Measurements from ENCODE around the gene TPGS2.

Gene TPGS2

DNA sequence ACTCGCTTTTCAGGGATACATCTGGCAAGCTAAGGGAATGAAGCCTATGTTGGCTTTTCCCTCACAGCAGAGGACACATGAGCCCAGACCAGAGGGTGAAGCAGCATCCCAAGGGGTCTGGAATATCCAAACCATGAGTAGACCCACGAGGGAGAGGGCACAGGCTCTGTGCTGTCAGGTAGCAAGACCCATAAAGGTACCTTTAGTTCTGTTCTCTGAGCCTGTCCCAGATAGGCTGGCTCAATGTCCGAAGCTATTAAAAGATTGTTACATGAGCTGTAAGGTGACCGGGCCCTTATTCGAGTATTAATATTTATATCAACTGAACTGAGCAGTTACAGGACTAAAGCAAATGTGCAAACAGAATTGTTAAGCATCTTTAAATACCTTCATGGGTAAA, 52.2 kb downstream of the TPGS2 start:
- Histone ChIP-seq H3K4me3 (ENCODE audit: insufficient read length, low read depth) (no peak overlapping the region), H3K4me1 (ENCODE audit: insufficient read depth, insufficient read length) (peaks cover 2% of the 10 kb centered on the region), H3K9me3 (ENCODE audit: insufficient read depth, low read length) (no peaks in the 10 kb centered on the region), H3K9ac (ENCODE audit: insufficient read length, low read depth) (no peak overlapping the region), H3K36me3 (ENCODE audit: insufficient read depth, insufficient read length, low read length) (no peaks in the 10 kb centered on the region), H3K27me3 (ENCODE audit: insufficient read depth, insufficient read length) (no peaks in the 10 kb centered on the region)
- no peak for TF ChIP-seq YY1 (IDR thresholded peaks at IDR 0.05; ENCODE audit: insufficient read depth, insufficient read length)
- TF ChIP-seq SUZ12 (IDR thresholded peaks at IDR 0.05; ENCODE audit: extremely low read depth, insufficient read depth, insufficient read length) = no peak
- no peak for TF ChIP-seq ZNF274 (IDR thresholded peaks at IDR 0.05; ENCODE audit: low read depth, low read length)
- no peak for DNase-seq (ENCODE audit: low read depth, low spot score)

GRCh38 chr18:36775396-36775795, 53.4 kb downstream of the TPGS2 start:
- Histone ChIP-seq H3K4me1 (ENCODE audit: insufficient read depth, insufficient read length) (peaks cover 2% of the 10 kb centered on the region), H3K9ac (ENCODE audit: insufficient read length, low read depth) (no peak overlapping the region), H3K36me3 (ENCODE audit: insufficient read depth, insufficient read length, low read length) (no peaks in the 10 kb centered on the region), H3K27me3 (ENCODE audit: insufficient read depth, insufficient read length) (no peaks in the 10 kb centered on the region), H3K9me3 (ENCODE audit: insufficient read depth, low read length) (no peaks in the 10 kb centered on the region), H3K4me3 (ENCODE audit: insufficient read length, low read depth) (no peak overlapping the region)
- no peak for TF ChIP-seq ZNF274 (IDR thresholded peaks at IDR 0.05; ENCODE audit: low read depth, low read length)
- TF ChIP-seq SUZ12 (IDR thresholded peaks at IDR 0.05; ENCODE audit: extremely low read depth, insufficient read depth, insufficient read length) = no peak
- no peak for TF ChIP-seq YY1 (IDR thresholded peaks at IDR 0.05; ENCODE audit: insufficient read depth, insufficient read length)
- no peak for DNase-seq (ENCODE audit: low read depth, low spot score)

DNA sequence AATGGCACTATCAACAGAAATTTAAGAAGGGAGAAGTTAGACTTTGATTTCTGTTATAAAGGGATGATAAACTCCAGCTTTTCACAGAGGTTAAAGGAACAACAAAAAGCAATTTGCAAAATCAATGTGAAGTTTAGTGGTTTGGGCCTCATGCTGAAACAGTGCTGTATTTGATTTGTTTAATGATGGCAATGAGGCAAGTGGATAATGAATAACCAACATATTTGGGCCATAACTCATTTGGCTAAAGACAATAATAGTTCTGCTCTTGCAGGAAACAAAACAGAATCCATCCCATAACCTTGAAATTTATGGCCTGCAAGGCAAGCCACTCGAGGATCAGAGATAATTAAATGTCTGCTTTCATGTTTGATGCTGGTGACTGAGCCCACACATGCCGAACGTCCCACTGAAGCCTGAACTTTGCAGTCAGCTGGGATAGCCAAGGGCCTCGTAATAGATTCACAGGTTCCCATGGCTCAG, 56.5 kb downstream of the TPGS2 start:
- H3K4me3 ChIP-seq (ENCODE audit: insufficient read length, low read depth) = no peak overlapping the region

GRCh38 chr18:36771245-36771644, 57.6 kb downstream of the TPGS2 start:
- no peak for DNase-seq (ENCODE audit: low read depth, low spot score)
- Histone ChIP-seq H3K9ac (ENCODE audit: insufficient read length, low read depth) (no peak overlapping the region), H3K27me3 (ENCODE audit: insufficient read depth, insufficient read length) (no peaks in the 10 kb centered on the region), H3K36me3 (ENCODE audit: insufficient read depth, insufficient read length, low read length) (no peaks in the 10 kb centered on the region), H3K4me1 (ENCODE audit: insufficient read depth, insufficient read length) (peaks cover 2% of the 10 kb centered on the region), H3K4me3 (ENCODE audit: insufficient read length, low read depth) (no peak overlapping the region), H3K9me3 (ENCODE audit: insufficient read depth, low read length) (no peaks in the 10 kb centered on the region)
- no peak for TF ChIP-seq ZNF274 (IDR thresholded peaks at IDR 0.05; ENCODE audit: low read depth, low read length)
- no peak for TF ChIP-seq SUZ12 (IDR thresholded peaks at IDR 0.05; ENCODE audit: extremely low read depth, insufficient read depth, insufficient read length)
- TF ChIP-seq YY1 (IDR thresholded peaks at IDR 0.05; ENCODE audit: insufficient read depth, insufficient read length) = no peak

More for the DNA sequence above, 56.5 kb downstream of the TPGS2 start:
- no peaks in the 10 kb centered on the region for H3K36me3 ChIP-seq (ENCODE audit: insufficient read depth, insufficient read length, low read length)
- no peak overlapping the region for H3K9ac ChIP-seq (ENCODE audit: insufficient read length, low read depth)
- no peaks in the 10 kb centered on the region for H3K27me3 ChIP-seq (ENCODE audit: insufficient read depth, insufficient read length)
- no peaks in the 10 kb centered on the region for H3K9me3 ChIP-seq (ENCODE audit: insufficient read depth, low read length)
- TF ChIP-seq YY1 (IDR thresholded peaks at IDR 0.05; ENCODE audit: insufficient read depth, insufficient read length) = no peak
- no peak for TF ChIP-seq ZNF274 (IDR thresholded peaks at IDR 0.05; ENCODE audit: low read depth, low read length)
- no peak for TF ChIP-seq SUZ12 (IDR thresholded peaks at IDR 0.05; ENCODE audit: extremely low read depth, insufficient read depth, insufficient read length)
- DNase-seq (ENCODE audit: low read depth, low spot score) = no peak
- H3K4me1 ChIP-seq (ENCODE audit: insufficient read depth, insufficient read length) = peaks cover 2% of the 10 kb centered on the region

- TF ChIP-seq SUZ12 (IDR thresholded peaks at IDR 0.05; ENCODE audit: extremely low read depth, insufficient read depth, insufficient read length) (no peak), ZNF274 (IDR thresholded peaks at IDR 0.05; ENCODE audit: low read depth, low read length) (no peak)
- Histone ChIP-seq H3K4me3 (ENCODE audit: insufficient read length, low read depth) (no peak overlapping the region), H3K4me1 (ENCODE audit: insufficient read depth, insufficient read length) (peaks cover 2% of the 10 kb centered on the region), H3K27me3 (ENCODE audit: insufficient read depth, insufficient read length) (no peaks in the 10 kb centered on the region), H3K9me3 (ENCODE audit: insufficient read depth, low read length) (no peaks in the 10 kb centered on the region), H3K9ac (ENCODE audit: insufficient read length, low read depth) (no peak overlapping the region), H3K36me3 (ENCODE audit: insufficient read depth, insufficient read length, low read length) (no peaks in the 10 kb centered on the region)
- no peak for DNase-seq (ENCODE audit: low read depth, low spot score)
Observed at GRCh38 chr18:36770315-36770946, 58.4 kb downstream of the TPGS2 start.

DNA sequence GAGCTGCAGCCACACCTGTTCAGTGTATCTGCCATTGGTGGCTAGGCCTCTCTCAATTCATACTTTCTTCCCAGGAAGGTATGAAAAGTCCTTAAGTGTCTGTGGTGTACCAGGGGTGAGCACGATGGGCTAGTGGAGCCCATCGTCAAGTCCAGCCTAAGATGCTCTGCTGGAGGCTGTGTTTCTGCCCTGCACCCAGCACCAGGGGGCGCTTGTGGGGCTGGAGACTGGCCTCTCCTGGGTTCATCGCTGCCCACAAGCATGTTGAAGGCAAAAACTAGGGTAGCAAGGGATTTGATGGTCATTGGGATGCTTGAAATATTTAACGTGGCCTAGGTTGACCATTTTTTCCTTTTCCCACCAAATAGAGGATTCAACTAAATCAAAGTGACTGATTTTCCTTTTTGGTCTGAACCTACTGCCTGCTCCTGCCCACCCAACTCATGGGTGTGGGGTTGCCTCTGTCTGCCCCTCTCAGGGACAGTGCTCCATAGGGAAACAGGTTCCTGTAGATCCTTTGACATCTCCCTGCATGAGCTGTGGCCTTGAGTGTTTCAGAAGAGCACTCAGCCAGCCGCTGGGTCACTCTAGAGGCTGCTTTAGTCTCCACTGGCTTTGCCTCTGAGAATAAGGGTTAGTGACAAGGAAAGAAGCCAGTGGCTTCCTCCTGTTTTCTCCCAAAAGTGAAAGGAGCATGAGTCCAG, 59.0 kb downstream of the TPGS2 start:
- Histone ChIP-seq H3K9ac (ENCODE audit: insufficient read length, low read depth) (no peak overlapping the region), H3K36me3 (ENCODE audit: insufficient read depth, insufficient read length, low read length) (no peaks in the 10 kb centered on the region), H3K4me3 (ENCODE audit: insufficient read length, low read depth) (no peak overlapping the region), H3K27me3 (ENCODE audit: insufficient read depth, insufficient read length) (no peaks in the 10 kb centered on the region), H3K4me1 (ENCODE audit: insufficient read depth, insufficient read length) (peaks cover 2% of the 10 kb centered on the region), H3K9me3 (ENCODE audit: insufficient read depth, low read length) (no peaks in the 10 kb centered on the region)
- DNase-seq (ENCODE audit: low read depth, low spot score) = no peak
- TF ChIP-seq YY1 (IDR thresholded peaks at IDR 0.05; ENCODE audit: insufficient read depth, insufficient read length) (no peak), SUZ12 (IDR thresholded peaks at IDR 0.05; ENCODE audit: extremely low read depth, insufficient read depth, insufficient read length) (no peak), ZNF274 (IDR thresholded peaks at IDR 0.05; ENCODE audit: low read depth, low read length) (no peak)

- Histone ChIP-seq H3K36me3 (ENCODE audit: insufficient read depth, insufficient read length, low read length) (no peaks in the 10 kb centered on the region), H3K4me1 (ENCODE audit: insufficient read depth, insufficient read length) (peaks cover 2% of the 10 kb centered on the region), H3K9me3 (ENCODE audit: insufficient read depth, low read length) (no peaks in the 10 kb centered on the region), H3K9ac (ENCODE audit: insufficient read length, low read depth) (no peak overlapping the region), H3K27me3 (ENCODE audit: insufficient read depth, insufficient read length) (no peaks in the 10 kb centered on the region), H3K4me3 (ENCODE audit: insufficient read length, low read depth) (no peak overlapping the region)
- TF ChIP-seq SUZ12 (IDR thresholded peaks at IDR 0.05; ENCODE audit: extremely low read depth, insufficient read depth, insufficient read length) = no peak
- TF ChIP-seq ZNF274 (IDR thresholded peaks at IDR 0.05; ENCODE audit: low read depth, low read length) = no peak
- TF ChIP-seq YY1 (IDR thresholded peaks at IDR 0.05; ENCODE audit: insufficient read depth, insufficient read length) = no peak
- DNase-seq (ENCODE audit: low read depth, low spot score) = no peak
Observed at GRCh38 chr18:36769172-36769571, 59.6 kb downstream of the TPGS2 start.
